MM.1S (cell line): ENCODE measurements around the gene UBE2J2.

Experiments used
- DNase-seq: peaks from one replicate; pipeline ENCODE4 v3.0.0-alpha.2; 2015
- H2AFZ ChIP-seq: fragments of 300-600 bp; sonication (generic); 2 replicates; pipeline ENCODE4 v1.6.0; 2016; ENCODE audit warnings: antibody characterized with exemption, low read length
- H3F3A ChIP-seq: fragments of 300-600 bp; sonication (generic); 2 replicates; pipeline ENCODE4 v1.6.1; 2016; ENCODE audit warnings: mild to moderate bottlenecking, antibody characterized with exemption, low read length, moderate library complexity, mixed read lengths; ENCODE audit not compliant: insufficient read depth
- H3K27ac ChIP-seq: fragments of 300-600 bp; sonication (generic); 2 replicates; pipeline ENCODE4 v1.5.1; 2016; ENCODE audit warnings: mild to moderate bottlenecking, low read length
- H3K27me3 ChIP-seq: fragments of 300-600 bp; sonication (generic); replicated peaks from 2 replicates; pipeline ENCODE4 v1.6.0; 2016; ENCODE audit warnings: low read length; ENCODE audit not compliant: insufficient read depth
- H3K36me3 ChIP-seq: fragments of 300-600 bp; sonication (generic); replicated peaks from 2 replicates; pipeline ENCODE4 v1.6.1; 2016; ENCODE audit warnings: mild to moderate bottlenecking, low read length, mixed read lengths; ENCODE audit not compliant: insufficient read depth
- H3K4me1 ChIP-seq: fragments of 300-600 bp; sonication (generic); 2 replicates; pipeline ENCODE4 v1.6.1; 2016; ENCODE audit warnings: low read length, mixed read lengths
- H3K4me2 ChIP-seq: fragments of 300-600 bp; sonication (generic); 2 replicates; pipeline ENCODE4 v1.6.0; 2016; ENCODE audit warnings: low read depth, low read length
- H3K4me3 ChIP-seq: fragments of 300-600 bp; sonication (generic); 2 replicates; pipeline ENCODE4 v1.5.1; 2016; ENCODE audit warnings: low read length, mixed read lengths
- H3K79me2 ChIP-seq: fragments of 300-600 bp; sonication (generic); 2 replicates; pipeline ENCODE4 v1.6.1; 2016; ENCODE audit warnings: mixed run types, low read length, mixed read lengths
- H3K9ac ChIP-seq: fragments of 300-600 bp; sonication (generic); 2 replicates; pipeline ENCODE4 v1.6.1; 2016; ENCODE audit warnings: low read length, mixed read lengths
- H3K9me2 ChIP-seq: fragments of 300-600 bp; sonication (generic); replicated peaks from 2 replicates; pipeline ENCODE4 v1.6.1; 2016; ENCODE audit warnings: mild to moderate bottlenecking, low read length, mixed read lengths; ENCODE audit not compliant: insufficient read depth
- H3K9me3 ChIP-seq: fragments of 300-600 bp; sonication (generic); replicated peaks from 2 replicates; pipeline ENCODE4 v1.6.1; 2016; ENCODE audit warnings: mild to moderate bottlenecking, low read length, mixed read lengths; ENCODE audit not compliant: insufficient read depth
- H4K20me1 ChIP-seq: fragments of 300-600 bp; sonication (generic); 2 replicates; pipeline ENCODE4 v1.6.1; 2016; ENCODE audit warnings: mild to moderate bottlenecking, low read length, moderate library complexity, mixed read lengths; ENCODE audit not compliant: insufficient read depth
- CTCF ChIP-seq: fragments of 300-600 bp; sonication (generic); IDR thresholded peaks from 2 replicates; pipeline ENCODE4 v1.5.1; 2016; ENCODE audit warnings: antibody characterized with exemption, low read length, mixed read lengths
- EZH2 ChIP-seq: fragments of 300-600 bp; sonication (generic); optimal IDR thresholded peaks from 2 replicates; pipeline ENCODE3; 2017; ENCODE audit warnings: low read depth, mild to moderate bottlenecking, antibody characterized with exemption, low read length, mixed read lengths
- EZH2phosphoT487 ChIP-seq: fragments of 300-600 bp; sonication (generic); IDR thresholded peaks from 2 replicates; pipeline ENCODE4 v1.6.1; 2018; ENCODE audit warnings: antibody characterized with exemption, low read length

UBE2J2 gene

GRCh38 chr1:1294250-1294890 lies 20.7 kb upstream of the UBE2J2 start:
- no peaks in the 10 kb centered on the region for H3F3A ChIP-seq
- no peaks in the 10 kb centered on the region for H3K9me2 ChIP-seq
- H3K4me2 ChIP-seq, result no peak overlapping the region
- no peaks in the 10 kb centered on the region for H3K27me3 ChIP-seq
- H3K27ac ChIP-seq, result no peak overlapping the region
- DNase-seq, result no peak
- no peak overlapping the region for H3K9ac ChIP-seq
- no peaks in the 10 kb centered on the region for H3K4me1 ChIP-seq
- no peaks in the 10 kb centered on the region for H4K20me1 ChIP-seq
- TF ChIP-seq EZH2phosphoT487 (no peak), EZH2 (no peak), CTCF (no peak)
- no peaks in the 10 kb centered on the region for H3K79me2 ChIP-seq
- H3K36me3 ChIP-seq, result no peaks in the 10 kb centered on the region
- no peaks in the 10 kb centered on the region for H3K9me3 ChIP-seq
- no peak overlapping the region for H2AFZ ChIP-seq
- H3K4me3 ChIP-seq, result no peak overlapping the region

- no peaks in the 10 kb centered on the region for H3K9me3 ChIP-seq
- TF ChIP-seq CTCF (no peak), EZH2 (no peak), EZH2phosphoT487 (no peak)
- no peak overlapping the region for H3K9ac ChIP-seq
- no peaks in the 10 kb centered on the region for H3K4me1 ChIP-seq
- no peak overlapping the region for H3K4me2 ChIP-seq
- H2AFZ ChIP-seq, result no peak overlapping the region
- no peak overlapping the region for H3K4me3 ChIP-seq
- no peaks in the 10 kb centered on the region for H3K36me3 ChIP-seq
- H3K27ac ChIP-seq, result no peak overlapping the region
- no peaks in the 10 kb centered on the region for H3K27me3 ChIP-seq
- H3K9me2 ChIP-seq, result no peaks in the 10 kb centered on the region
- no peaks in the 10 kb centered on the region for H3F3A ChIP-seq
- no peaks in the 10 kb centered on the region for H4K20me1 ChIP-seq
- H3K79me2 ChIP-seq, result no peaks in the 10 kb centered on the region
- no peak for DNase-seq
Measured at GRCh38 chr1:1293263-1294249, 19.9 kb upstream of the UBE2J2 start.

- TF ChIP-seq CTCF (no peak), EZH2 (no peak)
- H3F3A ChIP-seq, result no peaks in the 10 kb centered on the region
- DNase-seq, result no peak
- no peak overlapping the region for H2AFZ ChIP-seq
- no peaks in the 10 kb centered on the region for H3K4me1 ChIP-seq
- no peaks in the 10 kb centered on the region for H4K20me1 ChIP-seq
- H3K9me3 ChIP-seq, result no peaks in the 10 kb centered on the region
- no peaks in the 10 kb centered on the region for H3K36me3 ChIP-seq
- H3K4me3 ChIP-seq, result no peak overlapping the region
- no peaks in the 10 kb centered on the region for H3K27me3 ChIP-seq
- no peak overlapping the region for H3K4me2 ChIP-seq
- H3K9ac ChIP-seq, result no peak overlapping the region
- no peaks in the 10 kb centered on the region for H3K79me2 ChIP-seq
- no peak overlapping the region for H3K27ac ChIP-seq
- no peaks in the 10 kb centered on the region for H3K9me2 ChIP-seq
Measured at GRCh38 chr1:1292851-1293250, 19.2 kb upstream of the UBE2J2 start.
